Lung (tissue), 12 donors: ENCODE measurements around the gene CAMK2G. TPM values are rescaled to one million over a fixed set of nuclear protein-coding genes. Genes with fewer than 3 reads are reported as not detected.
"Not testable (repeated sequence)": the region's sequence is repeated elsewhere in the genome, so short reads cannot be mapped to it uniquely, and the experiment has no call there.

Experiments
- ATAC-seq: fragments of 200-7000 bp; cut with Tn5 transposase; one replicate; pipeline ENCODE4 v1.9.1; 2020; ENCODE audit warnings: moderate number of reproducible peaks; ENCODE audit not compliant: insufficient read depth, low FRiP score
- DNase-seq, 3 donors: peaks; one replicate each; pipeline ENCODE4 v3.0.0-alpha.2; 2013 to 2017
- H3K27ac ChIP-seq, 2 donors: one replicate each; pipeline ENCODE4 v1.5.1; 2013; ENCODE audit warnings: mild to moderate bottlenecking in 2 of 2, moderate library complexity in 2 of 2, control low read depth in 1 of 2, inconsistent platforms in 1 of 2, low read depth in 1 of 2, low read length in 1 of 2
- H3K27me3 ChIP-seq, 3 donors: one replicate each; pipeline ENCODE4 v1.5.1; 2013; ENCODE audit warnings: low read length in 2 of 3; ENCODE audit not compliant: control insufficient read depth in 3 of 3, insufficient read depth in 3 of 3
- H3K36me3 ChIP-seq, 4 donors: one replicate each; pipeline ENCODE4 v1.5.1; 2013; ENCODE audit warnings: low read length in 4 of 4, mild to moderate bottlenecking in 1 of 4, moderate library complexity in 1 of 4; ENCODE audit not compliant: control insufficient read depth in 4 of 4, insufficient read depth in 4 of 4
- H3K4me1 ChIP-seq, 5 donors: one replicate each; pipeline ENCODE4 v1.5.1; 2013; ENCODE audit warnings: low read length in 5 of 5, mild to moderate bottlenecking in 2 of 5, moderate library complexity in 1 of 5; ENCODE audit not compliant: control insufficient read depth in 5 of 5, insufficient read depth in 5 of 5
- H3K4me3 ChIP-seq: one replicate; pipeline ENCODE4 v1.5.1; 2013; ENCODE audit warnings: mild to moderate bottlenecking, control low read depth, moderate library complexity
- H3K9ac ChIP-seq, 2 donors: one replicate each; pipeline ENCODE4 v1.5.1; 2013; ENCODE audit warnings: low read length in 2 of 2, control low read depth in 1 of 2; ENCODE audit not compliant: insufficient read depth in 1 of 2
- H3K9me3 ChIP-seq, 4 donors: one replicate each; pipeline ENCODE4 v1.5.1; 2013; ENCODE audit warnings: low read length in 3 of 4, mild to moderate bottlenecking in 1 of 4, moderate library complexity in 1 of 4; ENCODE audit not compliant: control insufficient read depth in 4 of 4, insufficient read depth in 3 of 4
- WGBS, 2 donors: extraction: QIAGEN DNeasy Blood & Tissue Kit; methylation state at CpG; one replicate each; pipeline ENCODE4 v1.1.7; 2013; 5-methylcytosine and 5-hydroxymethylcytosine counted together
- polyA plus RNA-seq, 2 donors: library from polyadenylated mRNA; stranded (reverse); fragments of 200-250 nt; gene quantifications; one replicate each; pipeline ENCODE4 v1.2.1, GENCODE V29; 2013
- total RNA-seq, 2 donors: library from RNA; depleted of rRNA in 1 of 2; stranded (reverse); fragments of >200 nt in 1 of 2; gene quantifications; one replicate each; pipeline ENCODE4 v1.2.1, GENCODE V29; 2014 to 2021
- TF ChIP-seq, protein P1 (sequence below): IDR thresholded peaks from 2 replicates; pipeline ENCODE4 v1.5.1; 2012; ENCODE audit warnings: mild to moderate bottlenecking; ENCODE audit errors: control extremely low read depth, extremely low read depth
- donor health status: control.
- donor health status: control.
- donor health status: Bipolar disorder and iron deficiency.
- donor health status: healthy.
- donor health status: DM: yes; HTN: yes; CAD: no.

CAMK2G gene
- total and polyA plus RNA-seq, 4 donors, result 15.8 to 41.1 (median 29.0) TPM

DNA sequence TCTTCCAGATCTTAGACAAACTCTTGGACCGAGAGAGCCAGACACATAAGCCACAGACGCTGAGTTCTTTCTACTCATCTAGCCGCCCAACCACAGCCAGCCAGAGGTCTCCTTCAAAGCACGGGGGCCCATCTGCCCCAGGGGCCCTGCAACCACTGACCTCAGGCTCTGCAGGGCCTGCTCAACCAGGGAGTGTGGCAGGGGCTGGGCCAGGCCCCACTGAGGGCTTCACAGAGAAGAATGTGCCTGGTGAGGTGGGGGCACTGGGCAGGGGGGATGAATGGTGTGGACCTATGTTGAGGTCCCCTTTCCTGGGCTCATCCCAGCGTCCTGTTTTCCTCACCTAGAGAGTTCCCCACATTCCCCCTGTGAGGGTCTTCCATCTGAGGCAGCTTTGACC, 77.6 kb downstream of the CAMK2G start:
- DNase-seq, result no peak
- ATAC-seq, result no peak

DNA sequence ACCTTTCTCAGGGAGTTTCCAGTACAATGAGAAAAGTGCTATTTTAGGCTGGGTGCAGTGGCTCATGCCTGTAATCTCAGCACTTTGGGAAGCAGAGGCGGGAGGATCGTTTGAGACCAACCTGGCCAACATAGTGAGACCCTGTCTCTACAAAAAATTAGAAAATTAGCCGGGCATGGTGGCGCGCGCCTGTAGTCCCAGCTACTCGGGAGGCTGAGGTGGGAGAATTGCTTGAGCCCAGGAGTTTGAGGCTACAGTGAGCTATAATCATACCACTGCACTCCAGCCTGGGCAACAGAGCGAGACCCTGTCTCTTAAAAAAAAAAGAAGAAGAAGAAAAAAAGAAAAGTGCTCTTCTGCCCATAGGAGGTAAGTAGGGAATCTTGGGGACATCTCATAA, 78.3 kb downstream of the CAMK2G start:
- not testable (repeated sequence) for H3K9me3 ChIP-seq, DNase-seq
- peaks cover 38 to 87% (median 50%) of the 10 kb centered on the region in 4 donors for H3K36me3 ChIP-seq

More for the DNA sequence above, 77.6 kb downstream of the CAMK2G start:
- TF ChIP-seq, protein P1, sequence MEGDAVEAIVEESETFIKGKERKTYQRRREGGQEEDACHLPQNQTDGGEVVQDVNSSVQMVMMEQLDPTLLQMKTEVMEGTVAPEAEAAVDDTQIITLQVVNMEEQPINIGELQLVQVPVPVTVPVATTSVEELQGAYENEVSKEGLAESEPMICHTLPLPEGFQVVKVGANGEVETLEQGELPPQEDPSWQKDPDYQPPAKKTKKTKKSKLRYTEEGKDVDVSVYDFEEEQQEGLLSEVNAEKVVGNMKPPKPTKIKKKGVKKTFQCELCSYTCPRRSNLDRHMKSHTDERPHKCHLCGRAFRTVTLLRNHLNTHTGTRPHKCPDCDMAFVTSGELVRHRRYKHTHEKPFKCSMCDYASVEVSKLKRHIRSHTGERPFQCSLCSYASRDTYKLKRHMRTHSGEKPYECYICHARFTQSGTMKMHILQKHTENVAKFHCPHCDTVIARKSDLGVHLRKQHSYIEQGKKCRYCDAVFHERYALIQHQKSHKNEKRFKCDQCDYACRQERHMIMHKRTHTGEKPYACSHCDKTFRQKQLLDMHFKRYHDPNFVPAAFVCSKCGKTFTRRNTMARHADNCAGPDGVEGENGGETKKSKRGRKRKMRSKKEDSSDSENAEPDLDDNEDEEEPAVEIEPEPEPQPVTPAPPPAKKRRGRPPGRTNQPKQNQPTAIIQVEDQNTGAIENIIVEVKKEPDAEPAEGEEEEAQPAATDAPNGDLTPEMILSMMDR, result no peak
- 88 to 91% methylated on average over 5 of the region's 5 CpGs for WGBS, 2 donors
- Histone ChIP-seq H3K9me3 (no peaks in the 10 kb centered on the region), H3K36me3 (peaks cover 38 to 86% (median 49%) of the 10 kb centered on the region in 4 donors), H3K4me3 (no peak overlapping the region), H3K4me1 (no peaks in the 10 kb centered on the region), H3K9ac (no peak overlapping the region), H3K27me3 (no peaks in the 10 kb centered on the region), H3K27ac (no peak overlapping the region)

DNA sequence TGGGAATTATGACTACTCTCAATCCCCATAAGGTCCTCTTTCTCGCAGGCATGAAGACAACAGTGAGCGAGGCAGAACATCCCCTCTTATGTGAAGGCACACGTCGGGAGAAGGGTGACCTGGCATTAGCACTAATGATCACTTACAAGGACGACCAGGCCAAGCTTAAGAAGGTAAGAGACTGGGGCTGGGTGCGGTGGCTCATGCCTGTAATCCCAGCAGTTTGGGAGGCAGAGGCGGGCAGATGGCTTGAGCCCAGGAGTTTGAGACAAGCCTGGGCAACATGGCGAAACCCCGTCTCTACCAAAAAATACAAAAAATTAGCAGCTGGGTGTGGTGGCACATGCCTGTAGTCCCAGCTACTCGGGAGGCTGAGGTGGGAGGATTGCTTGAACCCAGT, 78.9 kb downstream of the CAMK2G start:
- H3K4me1 ChIP-seq, H3K4me3 ChIP-seq, H3K9me3 ChIP-seq, H3K27ac ChIP-seq, ATAC-seq, H3K27me3 ChIP-seq, H3K9ac ChIP-seq, DNase-seq: not testable (repeated sequence)
- WGBS, 2 donors, result 94 to 97% methylated on average over 10 of the region's 10 CpGs
- H3K36me3 ChIP-seq, result peaks cover 38 to 85% (median 51%) of the 10 kb centered on the region in 4 donors

More for the DNA sequence above, 78.3 kb downstream of the CAMK2G start:
- not testable (repeated sequence) for H3K27ac ChIP-seq, H3K4me1 ChIP-seq, H3K4me3 ChIP-seq, ATAC-seq, H3K9ac ChIP-seq, H3K27me3 ChIP-seq
- WGBS, 2 donors, result 97 to 98% methylated on average over 8 of the region's 8 CpGs

DNA sequence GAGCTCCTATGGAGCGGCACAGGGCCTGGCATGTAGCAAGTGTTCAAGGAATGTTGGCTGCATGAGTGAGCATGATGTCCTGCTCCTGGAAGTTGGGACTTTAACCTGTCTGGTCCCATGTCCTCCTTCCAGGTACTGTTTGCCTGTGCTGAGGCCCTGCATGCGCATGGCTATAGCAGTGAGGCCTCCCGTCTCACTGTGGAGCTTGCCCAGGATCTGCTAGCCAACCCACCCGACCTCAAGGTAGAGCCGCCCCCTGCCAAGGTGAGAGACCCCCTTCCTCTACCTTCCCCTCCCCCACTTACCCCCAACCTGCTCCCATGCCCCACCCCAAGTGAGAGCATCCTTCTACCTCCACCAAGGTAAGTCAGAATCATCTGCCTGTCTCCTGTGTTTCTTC, 80.9 kb downstream of the CAMK2G start:
- Histone ChIP-seq H3K9me3 (no peaks in the 10 kb centered on the region), H3K4me1 (peaks cover 0 to under 1% (median 0%) of the 10 kb centered on the region in 5 donors), H3K36me3 (peaks cover 41 to 85% (median 53%) of the 10 kb centered on the region in 4 donors), H3K27ac (no peak overlapping the region), H3K9ac (no peak overlapping the region), H3K4me3 (no peak overlapping the region), H3K27me3 (no peaks in the 10 kb centered on the region)
- 94 to 98% methylated on average over 5 of the region's 5 CpGs for WGBS, 2 donors
- TF ChIP-seq, protein P1, result no peak
- no peak for ATAC-seq
- DNase-seq, result no peak
